Astrocyte of the cerebellum (primary cell): ENCODE results near the gene PDZRN3.

Source experiments
- DNase-seq: peaks from one replicate; pipeline ENCODE4 v3.0.0-alpha.2; 2011; ENCODE audit warnings: low read depth
- H3K4me3 ChIP-seq: 2 replicates; pipeline ENCODE4 v1.5.1; 2011; ENCODE audit warnings: mild to moderate bottlenecking, low read depth, low read length, moderate library complexity
- in situ Hi-C: cut with HindIII; loops from 2 replicates; pipeline ENCODE4 v1.10.0; 2017; ENCODE audit warnings: low sequenced_read_pairs
- TF ChIP-seq, protein P1 (sequence below): IDR thresholded peaks from 2 replicates; pipeline ENCODE4 v1.5.1; 2012; ENCODE audit warnings: low read length, low read depth, moderate library complexity, mild to moderate bottlenecking; ENCODE audit errors: missing control alignments

PDZRN3 gene

GRCh38 chr3:73520931-73521461 is 103.7 kb downstream of the PDZRN3 start:
- DNase-seq, result no peak
- in situ Hi-C loops, result loop anchor here (25.0 kb wide), 1 partner anchor 91 kb away; the partner anchor contains the start of gene PDZRN3
- no peak overlapping the region for H3K4me3 ChIP-seq
- TF ChIP-seq, protein P1, sequence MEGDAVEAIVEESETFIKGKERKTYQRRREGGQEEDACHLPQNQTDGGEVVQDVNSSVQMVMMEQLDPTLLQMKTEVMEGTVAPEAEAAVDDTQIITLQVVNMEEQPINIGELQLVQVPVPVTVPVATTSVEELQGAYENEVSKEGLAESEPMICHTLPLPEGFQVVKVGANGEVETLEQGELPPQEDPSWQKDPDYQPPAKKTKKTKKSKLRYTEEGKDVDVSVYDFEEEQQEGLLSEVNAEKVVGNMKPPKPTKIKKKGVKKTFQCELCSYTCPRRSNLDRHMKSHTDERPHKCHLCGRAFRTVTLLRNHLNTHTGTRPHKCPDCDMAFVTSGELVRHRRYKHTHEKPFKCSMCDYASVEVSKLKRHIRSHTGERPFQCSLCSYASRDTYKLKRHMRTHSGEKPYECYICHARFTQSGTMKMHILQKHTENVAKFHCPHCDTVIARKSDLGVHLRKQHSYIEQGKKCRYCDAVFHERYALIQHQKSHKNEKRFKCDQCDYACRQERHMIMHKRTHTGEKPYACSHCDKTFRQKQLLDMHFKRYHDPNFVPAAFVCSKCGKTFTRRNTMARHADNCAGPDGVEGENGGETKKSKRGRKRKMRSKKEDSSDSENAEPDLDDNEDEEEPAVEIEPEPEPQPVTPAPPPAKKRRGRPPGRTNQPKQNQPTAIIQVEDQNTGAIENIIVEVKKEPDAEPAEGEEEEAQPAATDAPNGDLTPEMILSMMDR, result no peak

- no peak overlapping the region for H3K4me3 ChIP-seq
- DNase-seq, result no peak
- in situ Hi-C loops, result loop anchor here (25.0 kb wide), 1 partner anchor 96 kb away; the partner anchor contains the start of gene PDZRN3
- TF ChIP-seq, protein P1, result no peak
These were observed 108.1 kb downstream of the PDZRN3 start for GRCh38 chr3:73516631-73517030.

- no peak for DNase-seq
- no peak overlapping the region for H3K4me3 ChIP-seq
- in situ Hi-C loops, result loop anchor here (25.0 kb wide), 1 partner anchor 99 kb away; the partner anchor contains the start of gene PDZRN3
- TF ChIP-seq, protein P1, result no peak
These were observed 111.5 kb downstream of the PDZRN3 start for GRCh38 chr3:73513260-73513659.

- in situ Hi-C loops, result loop anchor here (25.0 kb wide), 1 partner anchor 100 kb away; the partner anchor contains the start of gene PDZRN3
- H3K4me3 ChIP-seq, result no peak overlapping the region
- DNase-seq, result no peak
- TF ChIP-seq, protein P1, result no peak
These were observed 112.9 kb downstream of the PDZRN3 start for GRCh38 chr3:73511571-73512525.

- H3K4me3 ChIP-seq, result no peak overlapping the region
- TF ChIP-seq, protein P1, result no peak
- in situ Hi-C loops, result loop anchor here (25.0 kb wide), 1 partner anchor 102 kb away; the partner anchor contains the start of gene PDZRN3
These were observed 114.0 kb downstream of the PDZRN3 start for GRCh38 chr3:73510784-73511183.

DNA sequence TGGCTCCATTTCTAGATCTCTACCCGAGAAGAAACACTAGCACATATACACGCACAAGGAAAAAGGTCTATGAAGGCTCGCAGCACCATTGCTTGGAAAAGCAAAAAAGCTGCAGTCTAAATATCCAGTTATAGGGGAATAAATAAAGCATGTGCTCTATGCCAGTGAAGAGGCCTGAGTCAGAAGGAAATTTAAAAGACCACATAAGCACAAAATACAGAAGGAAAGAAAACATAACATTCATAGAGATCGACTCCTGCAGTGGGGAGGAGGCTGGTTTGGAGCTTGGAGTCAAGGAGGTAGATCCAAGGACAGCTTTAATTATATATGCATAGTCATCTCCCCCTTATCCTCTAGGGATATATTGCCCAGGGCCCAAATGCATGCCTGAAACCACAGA is 114.4 kb downstream of the PDZRN3 start:
- in situ Hi-C loops, result loop anchor here (25.0 kb wide), 1 partner anchor 102 kb away; the partner anchor contains the start of gene PDZRN3
- H3K4me3 ChIP-seq, result no peak overlapping the region
- TF ChIP-seq, protein P1, result no peak
- no peak for DNase-seq

More at GRCh38 chr3:73510784-73511183, 114.0 kb downstream of the PDZRN3 start:
- no peak for DNase-seq
